Activated naive CD8-positive, alpha-beta T cell treated with anti-CD3 and anti-CD28 coated beads, Interleukin-2, amount 10 ng/mL, durations not matched to agents 7 days and 5 days (primary cell): ENCODE results near the gene COQ8A. TPM values are rescaled to one million over a fixed set of nuclear protein-coding genes. Genes with fewer than 3 reads are reported as not detected.
"Not testable (repeated sequence)": the region's sequence is repeated elsewhere in the genome, so short reads cannot be mapped to it uniquely, and the experiment has no call there.

Experiments
- ATAC-seq: fragments of 150-1000 bp; cut with Tn5 transposase; one replicate; pipeline ENCODE4 v1.10.0; 2021; ENCODE audit warnings: low read depth, moderate library complexity
- POLR2A ChIA-PET: fragments of 350-600 bp; sonication (Branson Sonifier 250); formaldehyde crosslinking; loops from one replicate; lab custom pipeline; 2021; ENCODE audit warnings: antibody characterized with exemption; lab: Charles Lee
- DNase-seq: peaks from one replicate; pipeline ENCODE4 v3.0.0; 2021
- H3K27ac Mint-ChIP-seq: one replicate; pipeline ENCODE4 v1.8.0; 2022; ENCODE audit warnings: mild to moderate bottlenecking, mixed read lengths
- H3K27me3 Mint-ChIP-seq: one replicate; pipeline ENCODE4 v1.8.0; 2022; ENCODE audit warnings: mild to moderate bottlenecking, moderate library complexity, mixed read lengths
- H3K36me3 Mint-ChIP-seq: one replicate; pipeline ENCODE4 v1.8.0; 2021; ENCODE audit warnings: mild to moderate bottlenecking, mixed read lengths
- H3K4me1 Mint-ChIP-seq: one replicate; pipeline ENCODE4 v1.8.0; 2021; ENCODE audit warnings: mixed read lengths
- H3K4me3 Mint-ChIP-seq: one replicate; pipeline ENCODE4 v1.8.0; 2022; ENCODE audit warnings: mild to moderate bottlenecking, moderate library complexity, mixed read lengths
- H3K9me3 Mint-ChIP-seq: one replicate; pipeline ENCODE4 v1.8.0; 2021; ENCODE audit warnings: mixed read lengths
- total RNA-seq, 2 experiments: library from RNA; stranded (reverse); gene quantifications; one replicate each; pipeline ENCODE4 v1.2.3, GENCODE V29; 2021

The COQ8A gene
- total RNA-seq, 2 experiments from 2014 or later = 28.6 to 30.2 TPM

- H3K36me3 Mint-ChIP-seq = no peaks in the 10 kb centered on the region
- H3K27me3 Mint-ChIP-seq = peaks cover 2% of the 10 kb centered on the region
- POLR2A ChIA-PET = interaction anchor here (0.6 kb wide), 1 partner anchor 51 kb away, joined by 3 read pairs; no protein-coding TSS in a partner anchor
- ATAC-seq (peak; percentile 92), DNase-seq (no peak)
- H3K4me3 Mint-ChIP-seq = peak overlapping the region; percentile 48
- H3K27ac Mint-ChIP-seq = peak overlapping the region; percentile 74
- no peaks in the 10 kb centered on the region for H3K9me3 Mint-ChIP-seq
- H3K4me1 Mint-ChIP-seq = peaks cover 11% of the 10 kb centered on the region
Observed at GRCh38 chr1:226990133-226990716, 50.1 kb downstream of the COQ8A start.

- no peak overlapping the region for H3K4me3 Mint-ChIP-seq
- H3K4me1 Mint-ChIP-seq = peaks cover 11% of the 10 kb centered on the region
- H3K9me3 Mint-ChIP-seq = no peaks in the 10 kb centered on the region
- POLR2A ChIA-PET = no interaction called here
- no peak for ATAC-seq
- peaks cover 2% of the 10 kb centered on the region for H3K27me3 Mint-ChIP-seq
- no peaks in the 10 kb centered on the region for H3K36me3 Mint-ChIP-seq
- no peak for DNase-seq
- no peak overlapping the region for H3K27ac Mint-ChIP-seq
Observed at GRCh38 chr1:226991920-226992319, 51.8 kb downstream of the COQ8A start.

- peaks cover 2% of the 10 kb centered on the region for H3K27me3 Mint-ChIP-seq
- ATAC-seq (no peak), DNase-seq (no peak)
- POLR2A ChIA-PET = no interaction called here
- H3K4me1 Mint-ChIP-seq = peaks cover 11% of the 10 kb centered on the region
- H3K27ac Mint-ChIP-seq = no peak overlapping the region
- no peak overlapping the region for H3K4me3 Mint-ChIP-seq
- no peaks in the 10 kb centered on the region for H3K9me3 Mint-ChIP-seq
- H3K36me3 Mint-ChIP-seq = no peaks in the 10 kb centered on the region
Observed at GRCh38 chr1:226993814-226994585, 53.9 kb downstream of the COQ8A start.

GRCh38 chr1:226994586-226995364, 54.7 kb downstream of the COQ8A start:
- POLR2A ChIA-PET = no interaction called here
- ATAC-seq = no peak

GRCh38 chr1:226995365-226996332, 55.6 kb downstream of the COQ8A start:
- Mint-ChIP-seq H3K36me3 (no peaks in the 10 kb centered on the region), H3K27me3 (peaks cover 2% of the 10 kb centered on the region), H3K27ac (no peak overlapping the region), H3K4me3 (no peak overlapping the region), H3K9me3 (no peaks in the 10 kb centered on the region), H3K4me1 (no peaks in the 10 kb centered on the region)
- POLR2A ChIA-PET = no interaction called here
- DNase-seq = no peak
- no peak for ATAC-seq

More at GRCh38 chr1:226994586-226995364, 54.7 kb downstream of the COQ8A start:
- peaks cover 5% of the 10 kb centered on the region for H3K4me1 Mint-ChIP-seq
- DNase-seq = no peak
- no peak overlapping the region for H3K4me3 Mint-ChIP-seq
- no peaks in the 10 kb centered on the region for H3K36me3 Mint-ChIP-seq
- peaks cover 2% of the 10 kb centered on the region for H3K27me3 Mint-ChIP-seq
- no peaks in the 10 kb centered on the region for H3K9me3 Mint-ChIP-seq
- H3K27ac Mint-ChIP-seq = no peak overlapping the region

- ATAC-seq, H3K27me3 Mint-ChIP-seq, H3K27ac Mint-ChIP-seq, H3K4me1 Mint-ChIP-seq, H3K4me3 Mint-ChIP-seq, DNase-seq, H3K9me3 Mint-ChIP-seq, POLR2A ChIA-PET, H3K36me3 Mint-ChIP-seq: not testable (repeated sequence)
Observed at GRCh38 chr1:226999579-226999978, 59.5 kb downstream of the COQ8A start.

- no peaks in the 10 kb centered on the region for H3K9me3 Mint-ChIP-seq
- no peak overlapping the region for H3K4me3 Mint-ChIP-seq
Observed at GRCh38 chr1:227002531-227003049, 62.5 kb downstream of the COQ8A start.

GRCh38 chr1:227003165-227003564, 63.1 kb downstream of the COQ8A start:
- no peak for ATAC-seq
- no peaks in the 10 kb centered on the region for H3K36me3 Mint-ChIP-seq

More at GRCh38 chr1:227002531-227003049, 62.5 kb downstream of the COQ8A start:
- DNase-seq (no peak), ATAC-seq (no peak)
- no peaks in the 10 kb centered on the region for H3K36me3 Mint-ChIP-seq
- H3K27me3 Mint-ChIP-seq = peaks cover 4% of the 10 kb centered on the region
- H3K27ac Mint-ChIP-seq = no peak overlapping the region
- no peaks in the 10 kb centered on the region for H3K4me1 Mint-ChIP-seq
- POLR2A ChIA-PET = no interaction called here

GRCh38 chr1:227004796-227005195, 64.7 kb downstream of the COQ8A start:
- ATAC-seq (no peak), DNase-seq (no peak)
- H3K4me3 Mint-ChIP-seq = no peak overlapping the region
- POLR2A ChIA-PET = no interaction called here
- peaks cover 4% of the 10 kb centered on the region for H3K27me3 Mint-ChIP-seq
- H3K36me3 Mint-ChIP-seq = no peaks in the 10 kb centered on the region
- no peaks in the 10 kb centered on the region for H3K9me3 Mint-ChIP-seq
- no peaks in the 10 kb centered on the region for H3K4me1 Mint-ChIP-seq
- no peak overlapping the region for H3K27ac Mint-ChIP-seq

More at GRCh38 chr1:227003165-227003564, 63.1 kb downstream of the COQ8A start:
- no peak overlapping the region for H3K4me3 Mint-ChIP-seq
- no peak for DNase-seq
- no peaks in the 10 kb centered on the region for H3K4me1 Mint-ChIP-seq
- peaks cover 4% of the 10 kb centered on the region for H3K27me3 Mint-ChIP-seq
- no peaks in the 10 kb centered on the region for H3K9me3 Mint-ChIP-seq
- POLR2A ChIA-PET = no interaction called here
- H3K27ac Mint-ChIP-seq = no peak overlapping the region

- POLR2A ChIA-PET = no interaction called here
- no peaks in the 10 kb centered on the region for H3K36me3 Mint-ChIP-seq
- no peaks in the 10 kb centered on the region for H3K9me3 Mint-ChIP-seq
- ATAC-seq (no peak), DNase-seq (no peak)
- H3K27ac Mint-ChIP-seq = no peak overlapping the region
- no peak overlapping the region for H3K4me3 Mint-ChIP-seq
- no peaks in the 10 kb centered on the region for H3K4me1 Mint-ChIP-seq
- peaks cover 4% of the 10 kb centered on the region for H3K27me3 Mint-ChIP-seq
Observed at GRCh38 chr1:227006226-227006796, 66.2 kb downstream of the COQ8A start.

GRCh38 chr1:227009937-227010336, 69.8 kb downstream of the COQ8A start:
- Mint-ChIP-seq H3K4me1 (no peaks in the 10 kb centered on the region), H3K4me3 (no peak overlapping the region), H3K27me3 (peaks cover 6% of the 10 kb centered on the region), H3K36me3 (no peaks in the 10 kb centered on the region), H3K27ac (no peak overlapping the region), H3K9me3 (no peaks in the 10 kb centered on the region)
- ATAC-seq (no peak), DNase-seq (no peak)
- POLR2A ChIA-PET = no interaction called here

GRCh38 chr1:227010645-227011044, 70.6 kb downstream of the COQ8A start:
- H3K36me3 Mint-ChIP-seq = no peaks in the 10 kb centered on the region
- DNase-seq = no peak
- ATAC-seq = no peak
- H3K27ac Mint-ChIP-seq = no peak overlapping the region
- no peaks in the 10 kb centered on the region for H3K9me3 Mint-ChIP-seq
- POLR2A ChIA-PET = no interaction called here
- H3K4me1 Mint-ChIP-seq = no peaks in the 10 kb centered on the region
- peaks cover 4% of the 10 kb centered on the region for H3K27me3 Mint-ChIP-seq
- no peak overlapping the region for H3K4me3 Mint-ChIP-seq
